ENCODE data around the gene FRMPD1. TPM values are rescaled to one million over a fixed set of nuclear protein-coding genes. Genes with fewer than 3 reads are reported as not detected.

FRMPD1 gene
- total and polyA plus RNA-seq, 2 donors (not counting 1 experiment from before 2014, with no cell fraction given) = not detected

GRCh38 chr9:37623267-37623666 is 27.5 kb upstream of the FRMPD1 start:
- Histone ChIP-seq H3K79me2 (ENCODE audit: control insufficient read depth, insufficient read depth, low read length) (no peaks in the 10 kb centered on the region), H3K36me3 (ENCODE audit: control insufficient read depth, insufficient read depth, low read length) (no peaks in the 10 kb centered on the region), H3K27ac (ENCODE audit: insufficient read depth, low read length) (no peak overlapping the region), H4K20me1 (ENCODE audit: control insufficient read depth, extremely low read depth, insufficient read depth, low read length) (no peaks in the 10 kb centered on the region), H3K9ac (ENCODE audit: insufficient read depth, low read length) (no peak overlapping the region), H3K4me2 (ENCODE audit: extremely low read depth, insufficient read depth, low read length) (no peak overlapping the region), H3K9me3 (ENCODE audit: control insufficient read depth, insufficient read depth, low read depth, low read length) (no peaks in the 10 kb centered on the region), H2AFZ (ENCODE audit: low read length) (no peak overlapping the region), H3K4me1 (ENCODE audit: control insufficient read depth, extremely low read depth, insufficient read depth, low read length) (no peaks in the 10 kb centered on the region), H3K4me3 (replicated peaks in 1 of 4; ENCODE audit: control extremely low read depth in 1 of 4, insufficient read depth in 1 of 4, low read depth in 3 of 4, low read length in 4 of 4) (no peak overlapping the region), H3K27me3 (ENCODE audit: control insufficient read depth, insufficient read depth, low read length) (no peaks in the 10 kb centered on the region)
- DNase-seq (ENCODE audit: low read depth in 2 of 2) = no peak
- TF ChIP-seq EZH2 (IDR thresholded peaks at IDR 0.05; ENCODE audit: low read length, missing control alignments) (no peak), CTCF (conservative IDR thresholded peaks at IDR 0.05 in 1 of 2, IDR thresholded peaks at IDR 0.05 in 1 of 2; ENCODE audit: low read depth in 1 of 2, low read length in 2 of 2) (no peak)

GRCh38 chr9:37624073-37624472 is 26.7 kb upstream of the FRMPD1 start:
- TF ChIP-seq CTCF (conservative IDR thresholded peaks at IDR 0.05 in 1 of 2, IDR thresholded peaks at IDR 0.05 in 1 of 2; ENCODE audit: low read depth in 1 of 2, low read length in 2 of 2) (no peak), EZH2 (IDR thresholded peaks at IDR 0.05; ENCODE audit: low read length, missing control alignments) (no peak)
- no peak overlapping the region for H3K27ac ChIP-seq (ENCODE audit: insufficient read depth, low read length)
- no peaks in the 10 kb centered on the region for H3K79me2 ChIP-seq (ENCODE audit: control insufficient read depth, insufficient read depth, low read length)
- H3K27me3 ChIP-seq (ENCODE audit: control insufficient read depth, insufficient read depth, low read length) = no peaks in the 10 kb centered on the region
- no peak overlapping the region for H3K9ac ChIP-seq (ENCODE audit: insufficient read depth, low read length)
- H3K9me3 ChIP-seq (ENCODE audit: control insufficient read depth, insufficient read depth, low read depth, low read length) = no peaks in the 10 kb centered on the region
- DNase-seq (ENCODE audit: low read depth in 2 of 2) = no peak
- H3K4me2 ChIP-seq (ENCODE audit: extremely low read depth, insufficient read depth, low read length) = no peak overlapping the region
- no peaks in the 10 kb centered on the region for H3K4me1 ChIP-seq (ENCODE audit: control insufficient read depth, extremely low read depth, insufficient read depth, low read length)
- H3K36me3 ChIP-seq (ENCODE audit: control insufficient read depth, insufficient read depth, low read length) = no peaks in the 10 kb centered on the region
- no peak overlapping the region for H2AFZ ChIP-seq (ENCODE audit: low read length)
- H4K20me1 ChIP-seq (ENCODE audit: control insufficient read depth, extremely low read depth, insufficient read depth, low read length) = no peaks in the 10 kb centered on the region
- no peak overlapping the region for H3K4me3 ChIP-seq (replicated peaks in 1 of 4; ENCODE audit: control extremely low read depth in 1 of 4, insufficient read depth in 1 of 4, low read depth in 3 of 4, low read length in 4 of 4)

GRCh38 chr9:37625036-37625757 is 25.6 kb upstream of the FRMPD1 start:
- TF ChIP-seq EZH2 (IDR thresholded peaks at IDR 0.05; ENCODE audit: low read length, missing control alignments) (no peak), CTCF (conservative IDR thresholded peaks at IDR 0.05 in 1 of 2, IDR thresholded peaks at IDR 0.05 in 1 of 2; ENCODE audit: low read depth in 1 of 2, low read length in 2 of 2) (no peak)
- H3K36me3 ChIP-seq (ENCODE audit: control insufficient read depth, insufficient read depth, low read length) = no peaks in the 10 kb centered on the region
- no peak overlapping the region for H2AFZ ChIP-seq (ENCODE audit: low read length)
- H3K4me3 ChIP-seq (replicated peaks in 1 of 4; ENCODE audit: control extremely low read depth in 1 of 4, insufficient read depth in 1 of 4, low read depth in 3 of 4, low read length in 4 of 4) = no peak overlapping the region
- H4K20me1 ChIP-seq (ENCODE audit: control insufficient read depth, extremely low read depth, insufficient read depth, low read length) = no peaks in the 10 kb centered on the region
- no peaks in the 10 kb centered on the region for H3K79me2 ChIP-seq (ENCODE audit: control insufficient read depth, insufficient read depth, low read length)
- H3K27me3 ChIP-seq (ENCODE audit: control insufficient read depth, insufficient read depth, low read length) = no peaks in the 10 kb centered on the region
- H3K9me3 ChIP-seq (ENCODE audit: control insufficient read depth, insufficient read depth, low read depth, low read length) = no peaks in the 10 kb centered on the region
- no peaks in the 10 kb centered on the region for H3K4me1 ChIP-seq (ENCODE audit: control insufficient read depth, extremely low read depth, insufficient read depth, low read length)
- DNase-seq (ENCODE audit: low read depth in 2 of 2) = no peak
- H3K27ac ChIP-seq (ENCODE audit: insufficient read depth, low read length) = no peak overlapping the region
- H3K4me2 ChIP-seq (ENCODE audit: extremely low read depth, insufficient read depth, low read length) = no peak overlapping the region
- no peak overlapping the region for H3K9ac ChIP-seq (ENCODE audit: insufficient read depth, low read length)

Measured in fibroblast of lung (primary cell).